HG03558 (cell line): ENCODE data around the gene TKT.

Experiments used
- ATAC-seq: cut with Tn5 transposase; IDR thresholded peaks from one replicate; pipeline ENCODE4 v1.9.1; 2021; ENCODE audit warnings: moderate number of reproducible peaks; ENCODE audit not compliant: unreplicated experiment; ENCODE audit errors: extremely low read depth

Gene TKT

GRCh38 chr3:53200501-53201498 is 55.0 kb downstream of the TKT start:
- no peak for ATAC-seq

GRCh38 chr3:53199834-53200233 is 56.0 kb downstream of the TKT start:
- no peak for ATAC-seq

- ATAC-seq = no peak
Observed at GRCh38 chr3:53198996-53199395, 56.8 kb downstream of the TKT start.

DNA sequence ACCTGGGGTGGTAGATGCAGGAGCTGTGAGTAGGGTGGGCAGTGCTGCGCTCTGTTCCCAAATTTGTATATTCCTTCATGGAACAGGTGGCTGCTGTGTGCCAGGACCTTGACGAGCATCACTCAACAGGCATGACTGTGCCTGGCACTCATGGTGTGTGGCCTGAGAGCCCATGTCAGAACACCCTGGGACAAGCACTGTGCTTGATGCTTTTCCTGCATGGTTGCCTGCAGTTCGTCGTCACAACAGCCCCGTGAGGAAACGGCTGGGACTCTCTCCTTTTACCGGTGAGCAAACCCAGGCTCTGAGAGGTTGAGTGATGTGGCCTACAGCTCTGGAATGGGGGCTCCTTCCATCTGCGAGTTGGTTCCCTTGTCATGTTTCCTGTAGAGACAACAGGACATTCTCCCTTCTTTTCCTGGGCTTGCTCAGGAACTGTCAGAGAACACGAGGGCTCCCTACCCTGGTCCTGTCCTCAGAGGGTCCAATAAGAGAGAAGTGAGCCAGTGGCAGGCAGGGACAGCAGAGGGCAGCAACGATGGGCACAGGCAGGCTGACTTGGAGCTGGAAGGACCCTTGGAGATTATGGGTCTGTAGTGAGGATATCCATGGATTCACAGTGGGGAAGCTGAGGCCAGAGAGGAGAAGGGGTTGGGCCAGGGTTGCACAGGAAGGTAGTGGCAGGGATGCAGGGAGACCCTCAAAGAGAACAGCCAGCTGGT is 57.4 kb downstream of the TKT start:
- ATAC-seq = no peak

DNA sequence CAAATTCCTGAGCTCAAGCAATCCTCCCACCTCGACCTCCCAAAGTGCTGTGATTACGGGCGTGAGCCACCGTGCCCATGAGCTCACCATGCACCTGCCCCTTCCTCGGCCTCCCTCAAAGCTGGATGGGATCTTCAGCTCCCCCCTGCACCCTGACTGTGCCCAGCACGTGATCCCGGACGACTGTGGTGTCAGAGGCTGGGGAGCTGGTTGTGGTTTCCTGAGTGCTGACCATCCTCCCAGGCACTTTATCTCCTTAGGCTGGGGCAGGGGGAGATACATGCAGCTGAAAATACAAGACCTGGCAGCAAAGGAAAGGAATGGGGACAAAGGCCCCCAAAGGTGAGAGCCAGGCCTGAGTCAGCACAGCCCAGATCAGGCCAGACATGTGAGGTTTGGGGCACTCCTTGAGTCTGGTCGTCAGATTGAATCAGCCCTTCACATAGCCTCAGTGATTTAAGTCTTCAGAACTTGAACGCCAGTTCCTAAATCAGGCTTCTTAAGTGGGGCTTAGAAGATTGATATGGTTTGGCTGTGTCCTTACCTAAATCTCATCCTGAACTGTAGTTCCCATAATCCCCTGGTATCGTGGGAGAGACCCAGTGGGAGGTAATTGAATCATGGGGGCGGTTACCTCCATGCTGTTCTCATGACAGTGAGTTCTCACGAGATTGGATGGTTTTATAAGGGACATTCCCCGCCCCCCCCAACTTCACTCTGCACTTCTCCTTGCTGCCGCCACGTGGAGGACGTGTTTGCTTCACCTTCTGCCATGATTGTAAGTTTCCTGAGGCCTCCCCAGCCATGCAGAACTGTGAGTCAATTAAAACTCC is 59.0 kb downstream of the TKT start:
- no peak for ATAC-seq

DNA sequence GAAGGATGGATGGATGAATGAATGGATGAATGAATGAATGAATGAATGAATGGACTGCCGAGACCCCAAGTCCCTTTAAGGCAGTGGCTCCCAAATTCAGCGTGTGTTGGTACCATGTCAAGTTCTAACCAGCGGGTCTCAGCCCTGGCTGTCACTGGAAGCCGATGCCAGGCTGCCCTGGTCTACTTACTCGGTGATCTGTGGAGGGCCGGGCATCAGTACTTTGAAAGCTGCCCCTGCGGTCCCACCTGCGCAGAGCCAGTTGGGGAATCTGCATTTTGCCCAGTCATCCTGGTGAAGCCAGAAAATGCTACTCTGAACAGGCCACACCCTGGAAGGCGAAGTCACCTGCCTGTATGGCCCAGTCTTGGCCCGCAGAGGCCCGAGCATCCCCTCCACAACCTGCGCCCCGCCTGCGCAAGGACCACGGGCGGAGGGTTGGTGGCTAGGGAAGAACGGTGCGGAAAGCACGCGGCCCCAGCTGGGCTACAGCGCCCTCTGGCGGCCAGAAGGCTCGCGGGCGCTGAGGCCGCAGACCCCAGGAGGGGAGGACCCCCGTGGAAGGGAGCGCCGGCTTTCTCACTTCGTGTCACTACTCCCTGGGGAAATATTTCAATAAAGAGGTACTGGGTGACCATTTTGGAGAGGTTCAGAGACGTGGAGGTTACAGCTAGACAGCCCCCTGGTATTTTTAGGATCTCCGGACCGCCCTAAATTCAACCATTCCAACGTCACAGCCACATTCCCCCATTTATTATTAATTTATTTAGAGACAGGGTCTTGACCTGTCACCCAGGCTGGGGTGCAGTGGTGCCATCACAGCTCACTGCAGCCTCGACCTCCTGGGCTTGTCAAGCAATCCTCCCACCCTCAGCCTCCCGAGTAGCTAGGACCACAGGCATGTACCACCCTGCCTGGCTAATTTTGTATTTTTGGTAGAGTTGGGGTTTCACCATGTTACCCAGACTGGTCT is 59.9 kb downstream of the TKT start:
- no peak for ATAC-seq

- ATAC-seq = no peak
Observed at GRCh38 chr3:53195066-53195450, 60.8 kb downstream of the TKT start.

DNA sequence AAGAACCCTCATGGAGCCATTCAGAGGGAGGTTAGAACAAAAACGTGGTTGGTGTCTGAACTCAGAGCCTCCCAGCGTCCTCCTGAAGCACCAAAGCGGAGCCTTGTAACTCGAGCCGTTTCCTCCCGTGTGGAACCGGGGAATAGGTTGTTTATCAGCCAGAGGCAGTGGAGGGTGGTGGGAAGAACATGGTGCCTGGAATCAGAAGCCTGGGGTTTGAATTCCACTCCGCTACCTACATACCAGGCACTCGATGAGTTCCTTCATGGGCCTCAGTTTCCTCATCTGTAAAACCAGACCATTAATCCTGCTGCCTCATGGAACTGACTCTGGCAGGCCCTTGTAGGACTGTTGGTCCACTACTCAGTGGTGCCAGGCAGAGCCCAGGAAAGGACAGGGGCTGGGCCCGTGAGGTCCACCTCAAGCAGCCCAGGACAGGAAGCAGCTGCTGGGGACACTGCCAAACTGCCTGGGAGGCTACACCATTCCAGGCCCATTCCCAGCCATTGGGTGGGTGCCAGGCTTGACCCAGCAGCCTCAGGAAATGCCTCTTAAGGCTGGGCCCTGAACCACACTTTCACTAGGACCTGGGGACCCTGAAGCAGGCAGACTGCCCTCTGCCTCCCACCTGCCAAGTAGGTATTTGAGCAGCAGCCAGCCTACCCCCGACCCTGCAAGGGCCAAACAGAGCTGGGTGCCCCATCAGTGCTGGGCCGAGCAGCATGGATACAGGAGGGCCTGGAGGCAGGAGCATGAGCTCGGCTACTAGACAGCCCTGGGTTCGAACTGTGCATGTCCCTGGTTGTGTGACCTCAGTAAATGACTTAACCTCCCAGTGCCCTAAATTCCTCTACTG is 61.4 kb downstream of the TKT start:
- no peak for ATAC-seq

DNA sequence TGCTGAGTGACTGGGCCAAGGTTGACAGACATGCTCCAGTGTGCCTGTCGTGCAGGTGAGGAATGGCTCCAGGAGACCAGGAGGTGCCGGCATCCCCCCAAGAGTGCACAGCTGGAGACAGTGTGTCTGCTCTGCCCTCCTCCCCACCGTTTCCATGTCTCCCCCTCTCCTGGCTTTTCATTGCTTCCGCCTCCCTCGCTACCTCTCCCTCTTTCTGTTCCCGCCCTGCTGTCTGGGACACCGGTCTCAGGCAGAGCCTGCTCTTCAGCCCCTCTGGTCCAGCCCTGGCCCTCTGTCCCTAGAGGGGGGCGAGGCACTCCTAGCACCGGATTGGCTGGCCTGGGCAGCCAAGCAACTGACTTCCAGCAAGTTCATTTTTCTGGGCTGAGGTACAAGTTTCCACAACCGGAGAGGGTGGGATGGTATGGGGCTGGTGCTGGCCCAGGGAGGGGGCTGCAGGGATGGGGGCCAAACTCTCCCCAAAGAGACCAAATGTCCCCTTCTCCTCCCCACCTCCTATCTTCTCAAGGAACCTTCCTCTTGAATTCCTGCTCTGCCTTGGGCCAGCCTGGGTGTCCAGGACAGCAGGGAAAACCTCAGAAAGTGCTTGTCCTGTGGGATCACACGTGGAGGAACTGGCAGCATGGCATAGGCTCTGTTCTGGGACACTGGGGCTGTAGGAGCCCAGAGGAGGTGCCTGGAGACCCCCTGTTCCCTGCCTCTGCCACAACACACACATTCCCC is 62.2 kb downstream of the TKT start:
- no peak for ATAC-seq

DNA sequence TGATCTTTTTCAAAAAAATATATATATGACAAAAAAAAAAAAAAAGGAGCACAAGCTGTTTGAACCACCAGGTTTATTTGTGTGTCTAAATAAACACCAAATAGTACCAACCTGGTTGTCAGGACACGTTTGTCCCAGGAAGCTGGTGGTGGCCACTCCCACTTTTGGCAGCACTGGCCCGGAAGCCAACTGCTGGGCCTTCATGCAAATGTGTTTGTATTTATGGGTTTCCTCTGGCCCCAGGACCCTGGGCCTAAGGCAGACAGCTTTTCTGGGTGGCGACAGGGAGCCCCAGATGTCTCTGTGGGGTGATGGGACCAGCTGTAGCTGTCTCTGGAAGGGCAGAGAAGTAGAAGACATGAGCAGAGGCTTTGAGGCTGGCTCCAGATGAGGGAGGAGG is 63.2 kb downstream of the TKT start:
- no peak for ATAC-seq

DNA sequence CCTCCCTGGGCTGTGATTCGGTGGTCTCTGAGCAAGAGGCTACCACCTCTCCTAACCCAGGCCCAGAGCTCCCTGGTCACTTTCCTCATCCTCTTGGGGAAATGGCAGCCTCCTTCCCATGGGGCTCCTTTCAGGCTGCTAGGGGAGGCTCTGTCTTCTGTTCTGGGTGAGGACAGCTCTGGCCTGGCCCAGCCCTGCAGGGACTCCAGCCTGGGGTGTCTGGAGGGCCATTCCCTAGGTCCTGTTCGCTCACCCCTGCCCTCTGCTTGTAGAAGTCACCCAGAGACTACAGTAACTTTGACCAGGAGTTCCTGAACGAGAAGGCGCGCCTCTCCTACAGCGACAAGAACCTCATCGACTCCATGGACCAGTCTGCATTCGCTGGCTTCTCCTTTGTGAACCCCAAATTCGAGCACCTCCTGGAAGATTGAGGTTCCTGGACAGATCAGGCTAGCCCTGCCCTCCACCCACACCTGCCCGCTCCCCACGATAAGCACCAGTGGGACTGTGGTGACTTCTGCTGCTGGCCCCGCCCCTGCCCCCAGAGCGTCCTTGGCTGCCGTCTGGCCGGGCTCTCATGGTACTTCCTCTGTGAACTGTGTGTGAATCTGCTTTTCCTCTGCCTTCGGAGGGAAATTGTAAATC is 63.9 kb downstream of the TKT start:
- ATAC-seq = no peak

DNA sequence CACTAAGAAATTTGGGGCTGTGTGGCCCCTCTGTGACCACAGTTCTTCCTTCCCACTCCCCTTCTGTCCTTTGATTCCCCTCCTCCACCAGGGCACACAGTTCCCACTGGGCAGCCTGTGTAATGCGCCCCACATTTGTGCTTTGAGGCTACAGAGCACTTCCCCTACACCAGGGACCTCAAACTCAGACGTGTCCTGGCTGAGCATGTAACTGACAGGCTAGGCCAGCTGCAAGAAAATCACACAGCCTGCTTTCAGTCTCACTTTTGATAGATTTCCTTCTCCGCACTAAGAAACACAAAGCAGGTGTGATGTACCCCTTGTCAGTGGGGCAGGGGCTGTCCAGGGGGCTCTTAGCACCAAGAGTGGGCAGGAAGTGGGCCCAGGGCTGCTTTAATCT is 65.2 kb downstream of the TKT start:
- ATAC-seq = no peak

DNA sequence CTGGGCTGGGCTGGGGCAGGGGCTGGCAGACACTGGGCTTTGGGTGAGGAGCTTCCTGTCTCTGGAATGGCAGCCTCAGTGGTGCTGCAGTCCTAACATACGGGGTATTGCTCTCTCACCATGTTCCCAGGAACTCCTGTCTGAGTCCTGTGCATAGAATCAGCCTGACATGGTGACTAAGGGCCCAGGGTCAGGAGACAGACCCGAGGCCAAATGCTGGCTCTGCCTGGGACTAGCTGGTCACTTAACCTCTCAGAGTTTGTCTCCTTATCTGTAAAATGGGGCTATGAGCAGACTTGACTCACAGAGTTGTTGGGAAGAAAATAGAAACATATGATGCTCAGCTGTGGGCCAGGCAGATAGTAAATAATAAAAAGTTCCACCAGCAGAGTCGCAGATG is 66.5 kb downstream of the TKT start:
- ATAC-seq = no peak

DNA sequence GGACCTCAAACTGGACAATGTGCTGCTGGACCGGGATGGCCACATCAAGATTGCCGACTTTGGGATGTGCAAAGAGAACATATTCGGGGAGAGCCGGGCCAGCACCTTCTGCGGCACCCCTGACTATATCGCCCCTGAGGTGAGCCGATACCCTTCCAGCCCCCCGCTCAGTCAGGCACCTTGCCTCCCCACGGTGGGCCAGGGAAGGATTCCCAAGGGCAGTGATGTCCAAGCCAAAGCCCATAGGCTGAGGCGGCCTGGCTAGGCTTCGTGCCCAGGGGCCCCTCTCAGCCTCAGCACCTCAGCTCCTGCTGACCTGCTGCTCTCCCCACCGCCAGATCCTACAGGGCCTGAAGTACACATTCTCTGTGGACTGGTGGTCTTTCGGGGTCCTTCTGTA is 67.1 kb downstream of the TKT start:
- ATAC-seq = no peak

DNA sequence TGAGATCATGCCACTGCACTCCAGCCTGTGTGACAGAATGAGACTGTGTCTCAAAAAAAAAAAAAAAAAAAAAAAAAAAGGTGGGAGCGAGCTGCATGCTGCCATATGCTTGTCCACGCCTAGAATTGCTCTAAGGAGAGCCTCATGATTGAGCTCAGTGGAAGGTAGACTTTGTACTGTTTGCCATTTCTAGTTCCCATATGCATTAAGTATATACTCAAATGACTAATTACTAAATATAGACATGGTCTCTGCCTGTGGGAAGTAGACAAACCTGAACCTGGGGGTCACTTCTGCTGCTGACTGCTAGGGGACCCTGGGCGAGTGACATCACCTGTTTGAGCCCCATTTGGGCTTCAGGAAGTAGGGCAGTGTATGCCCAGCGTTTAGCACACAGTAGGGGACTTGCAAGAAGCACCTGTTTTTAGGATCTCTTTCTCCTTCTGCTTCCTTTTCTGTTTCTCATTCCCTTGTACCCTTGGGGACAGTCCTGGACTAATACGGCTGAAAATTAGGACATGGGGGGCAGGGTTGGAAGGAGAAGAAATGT is 67.6 kb downstream of the TKT start:
- no peak for ATAC-seq

GRCh38 chr3:53187430-53187829 is 68.4 kb downstream of the TKT start:
- no peak for ATAC-seq

- ATAC-seq = no peak
Observed at GRCh38 chr3:53186726-53187125, 69.1 kb downstream of the TKT start.
